Endothelial cell of hepatic sinusoid (primary cell): ENCODE measurements around the gene MBOAT7.
"Not testable (repeated sequence)": the region's sequence is repeated elsewhere in the genome, so short reads cannot be mapped to it uniquely, and the experiment has no call there.

Source experiments
- in situ Hi-C: cut with HindIII; loops from 2 replicates; pipeline ENCODE4 v1.10.0; 2017; ENCODE audit warnings: low sequenced_read_pairs

Gene MBOAT7

GRCh38 chr19:54191011-54191810, 1.8 kb upstream of the MBOAT7 start, which contains the start of gene TSEN34:
TSEN34 (plus strand) TSS chr19:54191308; CDS start chr19:54191365, 57 bp downstream.
- in situ Hi-C loops = no loop called here

GRCh38 chr19:54190503-54191010, 1.2 kb upstream of the MBOAT7 start:
- in situ Hi-C loops = no loop called here

GRCh38 chr19:54189735-54190502, 539 bp upstream of the MBOAT7 start:
- in situ Hi-C loops = no loop called here

- in situ Hi-C loops = no loop called here
These were observed 1.0 kb downstream of the MBOAT7 start for GRCh38 chr19:54188215-54188871.

GRCh38 chr19:54186934-54187381, 2.4 kb downstream of the MBOAT7 start:
- in situ Hi-C loops = no loop called here

- in situ Hi-C loops = no loop called here
These were observed 3.0 kb downstream of the MBOAT7 start for GRCh38 chr19:54186351-54186750.

GRCh38 chr19:54183431-54183830, 5.9 kb downstream of the MBOAT7 start:
- in situ Hi-C loops = no loop called here

- in situ Hi-C loops = not testable (repeated sequence)
These were observed 7.5 kb downstream of the MBOAT7 start for GRCh38 chr19:54181894-54182293.

GRCh38 chr19:54180691-54181091, 8.7 kb downstream of the MBOAT7 start:
- in situ Hi-C loops = no loop called here

GRCh38 chr19:54179921-54180461, 9.4 kb downstream of the MBOAT7 start:
- in situ Hi-C loops = no loop called here

GRCh38 chr19:54179262-54179852, 10.0 kb downstream of the MBOAT7 start:
- in situ Hi-C loops = no loop called here

GRCh38 chr19:54178581-54179261, 10.7 kb downstream of the MBOAT7 start:
- in situ Hi-C loops = no loop called here

GRCh38 chr19:54173951-54174834, 15.2 kb downstream of the MBOAT7 start:
- in situ Hi-C loops = no loop called here

- in situ Hi-C loops = no loop called here
These were observed 16.1 kb downstream of the MBOAT7 start for GRCh38 chr19:54173359-54173699.

GRCh38 chr19:54172471-54173358, 16.7 kb downstream of the MBOAT7 start, which contains the start of gene TMC4:
TMC4 (minus strand) TSS chr19:54173160; CDS start chr19:54173117, 43 bp downstream.
- in situ Hi-C loops = no loop called here

GRCh38 chr19:54171736-54172431, 17.5 kb downstream of the MBOAT7 start:
- in situ Hi-C loops = not testable (repeated sequence)

GRCh38 chr19:54169149-54169740, 20.1 kb downstream of the MBOAT7 start:
- in situ Hi-C loops = no loop called here
